HG03025 (cell line): Measurements from ENCODE around the gene BRIP1.
"Not testable (repeated sequence)": the region's sequence is repeated elsewhere in the genome, so short reads cannot be mapped to it uniquely, and the experiment has no call there.

ENCODE experiments used
- ATAC-seq: cut with Tn5 transposase; IDR thresholded peaks from one replicate; pipeline ENCODE4 v1.9.1; 2021; ENCODE audit warnings: mild to moderate bottlenecking, moderate library complexity; ENCODE audit not compliant: unreplicated experiment, low FRiP score

The BRIP1 gene

DNA sequence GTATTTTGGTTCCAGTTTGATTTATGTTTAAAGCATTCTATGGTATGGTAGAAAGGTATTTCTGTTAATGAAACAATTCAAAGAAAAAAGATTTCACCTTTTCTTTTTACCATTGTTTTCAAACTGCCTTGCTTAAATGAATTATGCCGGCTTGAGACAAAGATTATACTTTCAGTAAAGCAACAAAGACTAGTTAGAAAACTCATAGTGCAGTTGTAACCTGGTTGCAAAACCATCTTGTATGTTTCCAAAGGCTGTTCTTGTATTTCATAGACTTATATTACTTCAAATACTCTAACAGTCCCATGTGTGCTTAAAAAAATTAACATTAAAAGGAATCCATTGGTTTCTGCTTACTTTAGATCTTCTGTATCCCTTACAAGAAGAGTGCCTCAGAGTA is 153.8 kb downstream of the BRIP1 start:
- ATAC-seq = no peak

- ATAC-seq = no peak
Observed at GRCh38 chr17:61704935-61705449, 158.3 kb downstream of the BRIP1 start.

DNA sequence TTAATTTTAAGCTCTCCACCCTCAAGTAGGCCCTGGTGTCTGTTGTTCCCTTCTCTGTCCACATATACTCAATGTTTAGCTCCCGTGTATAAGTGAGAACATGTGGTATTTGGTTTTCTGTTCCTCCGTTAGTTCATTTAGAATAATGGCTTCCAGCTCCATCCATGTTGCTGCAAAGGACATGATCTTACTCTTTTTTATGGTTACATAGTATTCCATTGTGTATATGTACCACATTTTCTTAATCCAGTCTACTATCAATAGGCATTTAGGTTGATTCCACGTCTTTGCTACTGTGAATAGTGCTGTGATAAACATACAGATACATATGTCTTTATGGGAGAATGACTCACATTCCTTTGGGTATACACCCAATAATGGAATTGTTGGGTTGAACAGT is 160.9 kb downstream of the BRIP1 start:
- no peak for ATAC-seq

- no peak for ATAC-seq
Observed at GRCh38 chr17:61701978-61702377, 161.3 kb downstream of the BRIP1 start.

GRCh38 chr17:61701334-61701733 is 162.0 kb downstream of the BRIP1 start:
- no peak for ATAC-seq

GRCh38 chr17:61700252-61700651 is 163.1 kb downstream of the BRIP1 start:
- ATAC-seq = no peak

DNA sequence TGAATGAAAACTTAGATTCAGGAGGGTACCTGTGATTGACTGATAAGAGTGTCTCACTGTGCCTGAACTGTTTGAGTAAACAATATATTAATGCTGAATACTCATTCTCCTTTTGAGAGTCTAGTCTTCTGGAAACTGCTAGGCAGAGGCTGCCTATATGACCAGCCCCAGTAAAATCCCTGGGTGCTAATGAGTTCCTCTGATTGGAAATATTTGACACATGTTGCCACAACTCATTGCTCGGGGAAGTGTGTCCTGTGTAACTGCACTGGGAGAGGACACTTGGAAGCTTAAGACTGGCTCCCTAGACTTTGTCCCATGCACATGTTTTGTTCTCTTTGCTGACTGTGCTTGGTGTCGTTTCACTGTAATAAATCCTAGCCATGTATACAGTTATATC is 163.6 kb downstream of the BRIP1 start:
- ATAC-seq = no peak

- ATAC-seq = no peak
Observed at GRCh38 chr17:61699032-61699431, 164.3 kb downstream of the BRIP1 start.

- ATAC-seq = no peak
Observed at GRCh38 chr17:61698244-61698643, 165.1 kb downstream of the BRIP1 start.

- no peak for ATAC-seq
Observed at GRCh38 chr17:61695779-61696337, 167.5 kb downstream of the BRIP1 start.

DNA sequence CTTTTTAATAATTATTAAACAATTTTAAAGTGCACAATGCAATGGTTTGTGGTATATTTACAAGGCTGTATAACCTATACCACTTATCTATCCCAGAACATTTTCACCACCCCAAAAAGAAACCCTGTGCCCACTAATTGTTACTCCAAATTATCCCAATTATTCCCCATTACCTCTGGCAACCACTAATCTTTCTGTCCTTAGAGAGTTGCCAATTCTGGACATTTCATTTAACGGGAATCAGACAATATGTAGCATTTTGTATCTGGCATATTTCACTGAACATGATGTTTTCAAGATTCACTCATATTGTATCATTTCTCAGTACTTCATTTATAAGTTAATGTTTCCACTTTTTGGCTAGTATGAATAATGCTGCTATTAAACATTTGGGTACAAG is 169.2 kb downstream of the BRIP1 start:
- no peak for ATAC-seq

- no peak for ATAC-seq
Observed at GRCh38 chr17:61689610-61690180, 173.6 kb downstream of the BRIP1 start.

DNA sequence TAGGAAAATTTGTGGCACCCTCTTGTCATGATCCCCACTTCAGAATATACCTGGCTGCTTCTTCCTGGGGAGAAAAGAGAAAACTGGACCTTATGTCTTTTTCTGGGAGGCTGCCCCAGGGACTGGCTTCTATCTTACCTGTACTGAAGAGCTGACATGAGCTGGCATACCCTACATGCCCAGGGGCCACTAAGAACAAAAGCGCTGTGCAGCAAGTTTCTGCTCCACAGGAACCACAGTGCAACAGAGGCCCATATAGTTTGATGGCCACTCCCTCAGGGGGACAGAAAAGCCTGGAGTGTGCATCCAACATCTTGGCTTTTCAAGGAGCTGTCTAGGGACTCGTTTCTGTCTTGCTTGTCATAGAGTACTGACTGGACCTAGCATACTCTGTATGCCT is 175.6 kb downstream of the BRIP1 start:
- no peak for ATAC-seq

GRCh38 chr17:61686113-61686512 is 177.2 kb downstream of the BRIP1 start:
- ATAC-seq = no peak

DNA sequence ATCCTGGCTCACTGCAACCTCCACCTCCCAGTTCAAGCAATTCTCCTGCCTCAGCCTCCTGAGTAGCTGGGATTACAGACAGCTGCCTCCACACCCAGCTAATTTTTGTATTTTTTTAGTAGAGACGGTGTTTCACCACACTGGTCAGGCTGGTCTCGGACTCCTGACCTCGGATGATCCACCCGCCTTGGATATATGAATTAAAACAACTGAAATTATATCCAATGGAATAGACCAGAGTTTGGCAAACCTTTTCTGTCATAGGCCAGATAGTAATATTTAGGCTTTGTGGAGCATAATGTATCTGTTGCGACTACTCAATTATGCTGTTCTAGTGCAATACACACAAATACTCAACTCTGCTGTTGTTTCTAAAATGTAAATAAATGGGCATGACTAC is 178.5 kb downstream of the BRIP1 start:
- no peak for ATAC-seq

GRCh38 chr17:61684172-61684571 is 179.2 kb downstream of the BRIP1 start:
- ATAC-seq = no peak

DNA sequence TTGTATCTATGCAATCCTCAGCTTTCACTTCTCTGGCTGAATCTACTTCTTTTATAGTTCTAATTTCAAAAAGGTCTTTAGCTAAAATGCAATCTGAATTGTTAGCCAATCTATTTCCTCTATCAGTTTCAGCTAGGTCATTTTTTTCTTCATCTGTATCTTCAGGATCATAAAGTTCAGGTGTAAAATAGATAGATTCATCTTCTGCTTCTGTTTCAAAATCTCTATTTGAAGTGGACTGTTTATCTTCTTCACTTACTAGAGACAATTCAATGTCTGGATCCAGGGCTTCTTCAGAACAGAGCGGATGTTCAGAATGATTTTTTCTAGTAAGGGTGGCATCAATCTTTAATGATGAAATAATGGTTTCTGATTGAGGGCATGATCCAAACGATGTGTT is 179.9 kb downstream of the BRIP1 start:
- ATAC-seq = no peak

DNA sequence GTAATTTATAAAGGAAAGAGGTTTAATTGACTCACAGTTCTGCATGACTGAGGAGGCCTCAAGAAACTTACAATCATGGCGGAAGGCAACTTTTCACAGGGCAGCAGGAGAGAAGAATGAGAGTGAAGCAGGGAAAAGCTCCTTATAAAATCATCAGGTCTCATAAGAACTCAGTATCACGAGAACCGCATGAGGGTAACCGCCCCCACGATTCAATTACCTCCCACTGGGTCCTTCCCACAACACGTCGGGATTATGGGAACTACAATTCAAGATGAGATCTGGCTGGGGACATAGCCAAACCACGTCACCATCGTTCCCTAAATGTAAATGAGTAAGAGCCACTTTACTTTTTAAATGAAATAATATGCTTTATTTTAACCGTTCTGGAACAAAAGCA is 182.4 kb downstream of the BRIP1 start:
- ATAC-seq = no peak

DNA sequence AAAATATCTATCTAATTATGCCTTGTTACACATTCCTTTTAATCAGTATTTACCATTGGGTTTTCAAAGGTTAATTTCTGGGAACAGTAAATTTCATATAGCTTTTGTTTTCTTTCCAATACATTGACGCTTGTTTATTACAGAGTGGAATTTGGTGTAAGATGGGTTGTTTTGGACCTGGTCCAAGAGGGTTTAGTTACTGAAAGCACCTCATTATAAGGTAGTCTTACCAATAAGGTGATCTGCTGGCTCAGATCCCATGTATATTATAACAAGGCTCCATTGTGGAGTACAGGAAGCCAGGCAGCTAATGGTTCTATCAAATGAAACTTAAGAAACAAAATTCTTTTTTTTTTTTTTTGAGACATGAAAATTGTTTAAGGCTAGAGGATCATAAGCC is 185.0 kb downstream of the BRIP1 start:
- ATAC-seq = no peak

DNA sequence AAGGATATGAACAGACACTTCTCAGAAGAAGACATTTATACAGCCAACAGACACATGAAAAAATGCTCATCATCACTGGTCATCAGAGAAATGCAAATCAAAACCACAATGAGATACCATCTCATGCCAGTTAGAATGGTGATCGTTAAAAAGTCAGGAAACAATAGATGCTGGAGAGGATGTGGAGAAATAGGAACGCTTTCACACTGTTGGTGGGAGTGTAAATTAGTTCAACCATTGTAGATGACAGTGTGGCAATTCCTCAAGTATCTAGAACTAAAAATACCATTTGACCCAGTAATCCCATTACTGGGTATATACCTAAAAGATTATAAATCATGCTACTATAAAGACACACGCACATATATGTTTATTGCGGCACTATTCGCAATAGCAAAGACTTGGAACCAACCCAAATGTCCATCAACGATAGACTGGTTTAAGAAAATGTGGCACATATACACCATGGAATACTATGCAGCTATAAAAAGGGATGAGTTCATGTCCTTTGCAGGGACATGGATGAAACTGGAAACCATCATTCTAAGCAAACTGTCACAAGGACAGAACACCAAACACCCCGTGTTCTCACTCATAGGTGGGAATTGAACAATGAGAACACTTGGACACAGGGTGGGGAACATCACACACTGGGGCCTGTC is 186.0 kb downstream of the BRIP1 start:
- ATAC-seq = not testable (repeated sequence)

DNA sequence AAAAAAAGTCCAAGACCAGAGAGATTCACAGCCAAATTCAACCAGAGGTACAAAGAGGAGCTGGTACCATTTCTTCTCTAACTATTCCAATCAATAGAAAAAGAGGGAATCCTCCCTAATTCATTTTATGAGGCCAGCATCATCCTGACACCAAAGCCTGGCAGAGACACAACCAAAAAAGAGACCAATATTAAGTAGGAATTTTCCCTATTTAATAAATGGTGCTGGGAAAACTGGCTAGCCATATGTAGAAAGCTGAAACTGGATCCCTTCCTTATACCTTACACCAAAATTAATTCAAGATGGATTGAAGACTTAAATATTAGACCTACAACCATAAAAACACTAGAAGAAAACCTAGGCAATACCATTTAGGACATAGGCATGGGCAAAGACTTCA is 186.8 kb downstream of the BRIP1 start:
- ATAC-seq = not testable (repeated sequence)

DNA sequence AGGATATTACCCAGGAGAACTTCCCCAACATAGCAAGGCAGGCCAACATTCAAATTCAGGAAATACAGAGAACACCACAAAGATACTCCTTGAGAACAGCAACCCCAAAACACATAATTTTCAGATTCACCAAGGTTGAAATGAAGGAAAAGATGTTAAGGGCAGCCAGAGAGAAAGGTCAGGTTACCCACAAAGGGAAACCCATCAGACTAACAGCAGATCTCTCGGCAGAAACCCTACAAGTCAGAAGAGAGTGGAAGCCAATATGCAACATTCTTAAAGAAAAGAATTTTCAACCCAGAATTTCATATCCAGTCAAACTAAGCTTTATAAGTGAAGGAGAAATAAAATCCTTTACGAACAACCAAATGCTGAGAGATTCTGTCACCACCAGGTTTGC is 188.7 kb downstream of the BRIP1 start:
- ATAC-seq = not testable (repeated sequence)
